ENCODE measurements around the gene RHOG. TPM values are rescaled to one million over a fixed set of nuclear protein-coding genes. Genes with fewer than 3 reads are reported as not detected.
A peak's percentile ranks its signal among the peaks of the same experiment; 100 is the strongest.

The RHOG gene
- total and polyA plus RNA-seq, 9 of the 15 experiments (the other 6 are each of a cell fraction or from before 2014, with no cell fraction given), result 22.6 to 162 (median 80.3) TPM

- TF ChIP-seq ZNF586 (CRISPR knock-in tag; conservative IDR thresholded peaks at IDR 0.05), result no peak
- TF ChIP-seq, protein P1, sequence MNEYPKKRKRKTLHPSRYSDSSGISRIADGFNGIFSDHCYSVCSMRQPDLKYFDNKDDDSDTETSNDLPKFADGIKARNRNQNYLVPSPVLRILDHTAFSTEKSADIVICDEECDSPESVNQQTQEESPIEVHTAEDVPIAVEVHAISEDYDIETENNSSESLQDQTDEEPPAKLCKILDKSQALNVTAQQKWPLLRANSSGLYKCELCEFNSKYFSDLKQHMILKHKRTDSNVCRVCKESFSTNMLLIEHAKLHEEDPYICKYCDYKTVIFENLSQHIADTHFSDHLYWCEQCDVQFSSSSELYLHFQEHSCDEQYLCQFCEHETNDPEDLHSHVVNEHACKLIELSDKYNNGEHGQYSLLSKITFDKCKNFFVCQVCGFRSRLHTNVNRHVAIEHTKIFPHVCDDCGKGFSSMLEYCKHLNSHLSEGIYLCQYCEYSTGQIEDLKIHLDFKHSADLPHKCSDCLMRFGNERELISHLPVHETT (CRISPR knock-in tag; conservative IDR thresholded peaks at IDR 0.05 in 1 of 2, IDR thresholded peaks at IDR 0.05 in 1 of 2), result no peak
- TF ChIP-seq KLF1 (tag; IDR thresholded peaks at IDR 0.05), result no peak
These were observed 36.8 kb downstream of the RHOG start (continued) for GRCh38 chr11:3803726-3804495.

- Histone ChIP-seq H3K9me1 (ENCODE audit: control insufficient read depth, insufficient read depth, low read length) (no peaks in the 10 kb centered on the region), H3K79me2 (ENCODE audit: control insufficient read depth, insufficient read depth, low read length) (peaks cover 5% of the 10 kb centered on the region), H3K27ac (ENCODE audit: extremely low read depth, low read depth, low read length) (no peak overlapping the region), H3K36me3 (ENCODE audit: control insufficient read depth, insufficient read depth, low read length) (no peaks in the 10 kb centered on the region), H3K9me3 (replicated peaks; ENCODE audit: control insufficient read depth, insufficient read depth, low read depth, low read length) (no peaks in the 10 kb centered on the region), H2AFZ (ENCODE audit: low read depth, low read length) (peak overlapping the region; percentile 36; the same call in 1 of the 2 replicates), H4K20me1 (replicated peaks; ENCODE audit: control insufficient read depth, insufficient read depth, low read length) (no peaks in the 10 kb centered on the region), H3K4me3 (no peak overlapping the region), H3K27me3 (ENCODE audit: control insufficient read depth in 2 of 2, insufficient read depth in 2 of 2, low read length in 2 of 2) (no peaks in the 10 kb centered on the region), H3K4me2 (ENCODE audit: insufficient read depth, low read length) (no peak overlapping the region; the same call in 1 of the 2 replicates), H3K9ac (ENCODE audit: insufficient read depth in 1 of 2, low read depth in 2 of 2, low read length in 2 of 2) (no peak overlapping the region), H3K4me1 (replicated peaks in 1 of 2; ENCODE audit: control insufficient read depth in 2 of 2, insufficient read depth in 2 of 2, low read length in 2 of 2) (peaks cover 8 to 13% of the 10 kb centered on the region in 2 experiments)
- DNase-seq (ENCODE audit: extremely low read depth in 1 of 4, low spot score in 3 of 4) (no peak), FAIRE-seq (no peak), ATAC-seq (no peak)
- no TSS peak for BruUV-seq (replicated peaks)
- in situ Hi-C loops (cut with MboI), result loop anchor here (25.0 kb wide), 1 partner anchor 340 kb away; no protein-coding TSS in a partner anchor
- ChIA-PET CTCF (ENCODE audit: low intra/inter-chr PET ratio) (no interaction called here), POLR2A (interaction anchor here (0.8 kb wide), 1 partner anchor 23 kb away, joined by 3 read pairs; no protein-coding TSS in a partner anchor)
- 41% methylated on average over 4 of the region's 4 CpGs for WGBS (ENCODE audit: insufficient coverage, low coverage, missing lambda C conversion rate)
- intact Hi-C loops (cut with micrococcal nuclease), result no loop called here
- TF ChIP-seq YBX1 (IDR thresholded peaks at IDR 0.05) (no peak), DIDO1 (tag; IDR thresholded peaks at IDR 0.05; ENCODE audit: low read depth) (no peak), NFE2 (IDR thresholded peaks at IDR 0.05; ENCODE audit: low read depth) (0 out of 2 replicates have a peak, but pooled peaks have one; percentile 5)
These were observed 38.6 kb downstream of the RHOG start for GRCh38 chr11:3802011-3802790.

All from K562 (cell line).